CD4-positive, alpha-beta T cell (primary cell): Measurements from ENCODE around the gene BBS10. TPM values are rescaled to one million over a fixed set of nuclear protein-coding genes. Genes with fewer than 3 reads are reported as not detected.

ENCODE experiments used
- ATAC-seq: fragments of 200-7000 bp; cut with Tn5 transposase; one replicate; pipeline ENCODE4 v1.10.0; 2022; ENCODE audit warnings: mild to moderate bottlenecking; ENCODE audit not compliant: poor library complexity
- CTCF ChIA-PET: fragments of 350-600 bp; sonication (Branson Sonifier 250); formaldehyde crosslinking; loops from one replicate; lab custom pipeline; 2021; ENCODE audit warnings: antibody characterized with exemption, inconsistent platforms; lab: Charles Lee
- POLR2A ChIA-PET: fragments of 350-600 bp; sonication (Branson Sonifier 250); formaldehyde crosslinking; loops from one replicate; lab custom pipeline; 2021; ENCODE audit warnings: antibody characterized with exemption, inconsistent platforms; lab: Charles Lee
- DNase-seq, 14 experiments: peaks; one replicate each; pipeline ENCODE4 v3.0.0-alpha.2; 2013 to 2020; ENCODE audit warnings: mixed read lengths in 2 of 14
- H3K27ac ChIP-seq, 2 donors: one replicate each; pipeline versions ENCODE4 v1.5.1 to v1.7.0; 2013; ENCODE audit warnings: low read length in 2 of 2, low read depth in 1 of 2, mild to moderate bottlenecking in 1 of 2
- H3K27me3 ChIP-seq, 2 experiments: 1 replicate in 1 of 2; 2 replicates in 1 of 2; pipeline versions ENCODE4 v1.6.1 to v1.7.0; 2013; ENCODE audit warnings: low read length in 2 of 2, control low read depth in 1 of 2, mild to moderate bottlenecking in 1 of 2, moderate library complexity in 1 of 2; ENCODE audit not compliant: insufficient read depth in 2 of 2, control insufficient read depth in 1 of 2
- H3K36me3 ChIP-seq: one replicate; pipeline ENCODE4 v1.6.1; 2013; ENCODE audit warnings: low read length, control low read depth; ENCODE audit not compliant: insufficient read depth
- H3K4me1 ChIP-seq: one replicate; pipeline ENCODE4 v1.6.1; 2013; ENCODE audit warnings: low read length, control low read depth; ENCODE audit not compliant: insufficient read depth
- H3K4me3 ChIP-seq: one replicate; pipeline ENCODE4 v1.5.1; 2013; ENCODE audit warnings: mild to moderate bottlenecking, low read length, moderate library complexity
- H3K9me3 ChIP-seq, 2 experiments: 1 replicate in 1 of 2; 2 replicates in 1 of 2; pipeline versions ENCODE4 v1.6.1 to v1.7.0; 2013; ENCODE audit warnings: low read length in 2 of 2, mild to moderate bottlenecking in 2 of 2, control low read depth in 1 of 2, moderate library complexity in 1 of 2; ENCODE audit not compliant: control insufficient read depth in 1 of 2, insufficient read depth in 1 of 2
- H3K27ac Mint-ChIP-seq: one replicate; pipeline ENCODE4 v1.8.0; 2020; ENCODE audit warnings: mixed read lengths
- H3K27me3 Mint-ChIP-seq: one replicate; pipeline ENCODE4 v1.8.0; 2021; ENCODE audit warnings: mixed read lengths
- H3K36me3 Mint-ChIP-seq: one replicate; pipeline ENCODE4 v1.8.0; 2021; ENCODE audit warnings: low read depth, mixed read lengths
- H3K4me1 Mint-ChIP-seq: one replicate; pipeline ENCODE4 v1.8.0; 2021; ENCODE audit warnings: low read depth, mixed read lengths
- H3K4me3 Mint-ChIP-seq: one replicate; pipeline ENCODE4 v1.8.0; 2020; ENCODE audit warnings: mild to moderate bottlenecking, mixed read lengths
- H3K9me3 Mint-ChIP-seq: one replicate; pipeline ENCODE4 v1.8.0; 2020; ENCODE audit warnings: mixed read lengths
- intact Hi-C, 2 experiments: fragments of 100-400 bp; cut with DNase I in 1 of 2; cut with micrococcal nuclease in 1 of 2; formaldehyde crosslinking; loops; one replicate each; pipeline versions ENCODE4 v1.15.1 to v1.9.0; 2023 to 2025; cut with DNase I, micrococcal nuclease
- polyA plus RNA-seq, 2 donors: library from polyadenylated mRNA; unstranded; fragments of 120-200 nt; gene quantifications; one replicate each; pipeline ENCODE4 v1.2.1, GENCODE V29; 2013
- total RNA-seq, 174 experiments: library from RNA in 2 of 174; stranded (reverse) in 2 of 174; gene quantifications; one replicate each; pipeline ENCODE4 v1.2.3 and lab custom pipeline; 2021 to 2026
- TF ChIP-seq, protein P1 (sequence below): fragments of 200-600 bp; IDR thresholded peaks from one replicate; pipeline ENCODE4 v1.8.0; 2022; ENCODE audit warnings: antibody characterized with exemption, mild to moderate bottlenecking

BBS10 gene
- total RNA-seq (1 to 10 TPM; 1.4 TPM), total RNA-seq (lab: John Stamatoyannopoulos, UW) (5.6 to 44.0 (median 15.5) reads per million in 172 experiments)
- polyA plus RNA-seq (2013, experiment 1 of 2): 9.3 TPM
- 7.3 TPM for polyA plus RNA-seq (2013, experiment 2 of 2)

DNA sequence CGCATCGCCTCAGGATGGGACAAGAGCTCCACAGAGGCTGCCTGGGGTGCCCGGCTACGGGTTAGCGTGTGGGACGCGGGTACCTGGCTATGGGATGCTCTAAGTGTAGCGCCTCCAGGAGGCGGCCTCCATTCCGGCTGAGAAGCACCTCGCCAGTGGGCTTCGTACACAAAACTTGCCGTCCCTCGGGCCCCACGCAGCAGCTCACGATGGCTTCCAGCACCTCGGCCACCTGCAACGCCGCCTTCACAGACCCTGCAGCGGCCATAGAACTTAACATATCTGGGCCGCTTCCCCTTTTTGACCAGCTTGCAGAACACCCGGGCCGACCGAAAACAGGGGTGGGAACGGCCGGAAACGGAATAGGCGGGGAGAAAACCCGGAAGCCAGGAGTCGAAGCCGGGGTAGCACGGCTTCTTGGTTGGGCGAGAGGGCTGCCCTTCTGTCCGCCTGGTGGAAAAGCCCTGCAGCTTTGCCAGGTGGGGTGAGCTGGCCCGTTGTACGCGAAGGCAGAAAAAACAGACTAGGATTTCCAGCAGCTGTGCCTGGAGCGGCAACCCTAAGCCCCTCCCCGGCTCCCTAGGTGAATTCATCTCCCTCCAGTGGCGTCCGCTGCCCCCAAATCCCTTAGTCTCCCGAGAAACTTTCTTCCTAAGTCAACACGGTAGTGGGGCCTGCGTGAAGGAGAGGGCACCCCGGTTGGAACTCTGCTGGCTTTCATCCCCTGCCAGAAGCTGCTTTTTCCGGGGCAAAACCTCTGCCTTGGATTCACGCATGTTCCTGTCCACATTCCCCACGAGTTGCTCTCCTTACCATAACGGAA lies at the start of gene BBS10:
BBS10 (minus strand) TSS at position 337 of the 823 bp plus-strand sequence; CDS start at position 280, 57 bp downstream.
- peak; percentile 75 to 92 (median 82) for DNase-seq
- intact Hi-C loops: loop anchor here (2.0 to 5.0 kb wide), 5 partner anchors 209 to 836 kb away; partner anchors contain the start of genes KRR1 (in 2 of the 2), NAP1L1 (in 1 of the 2), OSBPL8 (in 1 of the 2) and ZDHHC17 (in 1 of the 2)
- no peaks in the 10 kb centered on the region for H3K27me3 ChIP-seq
- Mint-ChIP-seq H3K27me3 (no peaks in the 10 kb centered on the region), H3K9me3 (no peaks in the 10 kb centered on the region), H3K4me3 (peak within 1 kb of the TSS; percentile 96), H3K4me1 (peaks cover 43% of the 10 kb centered on the region), H3K36me3 (peaks cover 7% of the 10 kb centered on the region), H3K27ac (peak within 1 kb of the TSS; percentile 95)
- peak within 1 kb of the TSS; percentile 77 for H3K27ac ChIP-seq
- peak within 1 kb of the TSS; percentile 81 for H3K4me3 ChIP-seq
- ChIA-PET CTCF (interaction anchor here (1.4 to 1.8 kb wide), 2 partner anchors 9 to 821 kb away, joined by 3 to 7 read pairs; no protein-coding TSS in a partner anchor), POLR2A (interaction anchor here (0.6 to 2.5 kb wide), 20 partner anchors 9 to 1810 kb away, joined by 3 to 15 read pairs (median 4); partner anchors contain the start of genes ATXN7L3B, GLIPR1L2, KRR1 and NAP1L1)
- peak; percentile 96 for ATAC-seq
- H3K36me3 ChIP-seq: no peaks in the 10 kb centered on the region
- H3K9me3 ChIP-seq: no peaks in the 10 kb centered on the region
- H3K4me1 ChIP-seq: peaks cover 15% of the 10 kb centered on the region
- TF ChIP-seq, protein P1, sequence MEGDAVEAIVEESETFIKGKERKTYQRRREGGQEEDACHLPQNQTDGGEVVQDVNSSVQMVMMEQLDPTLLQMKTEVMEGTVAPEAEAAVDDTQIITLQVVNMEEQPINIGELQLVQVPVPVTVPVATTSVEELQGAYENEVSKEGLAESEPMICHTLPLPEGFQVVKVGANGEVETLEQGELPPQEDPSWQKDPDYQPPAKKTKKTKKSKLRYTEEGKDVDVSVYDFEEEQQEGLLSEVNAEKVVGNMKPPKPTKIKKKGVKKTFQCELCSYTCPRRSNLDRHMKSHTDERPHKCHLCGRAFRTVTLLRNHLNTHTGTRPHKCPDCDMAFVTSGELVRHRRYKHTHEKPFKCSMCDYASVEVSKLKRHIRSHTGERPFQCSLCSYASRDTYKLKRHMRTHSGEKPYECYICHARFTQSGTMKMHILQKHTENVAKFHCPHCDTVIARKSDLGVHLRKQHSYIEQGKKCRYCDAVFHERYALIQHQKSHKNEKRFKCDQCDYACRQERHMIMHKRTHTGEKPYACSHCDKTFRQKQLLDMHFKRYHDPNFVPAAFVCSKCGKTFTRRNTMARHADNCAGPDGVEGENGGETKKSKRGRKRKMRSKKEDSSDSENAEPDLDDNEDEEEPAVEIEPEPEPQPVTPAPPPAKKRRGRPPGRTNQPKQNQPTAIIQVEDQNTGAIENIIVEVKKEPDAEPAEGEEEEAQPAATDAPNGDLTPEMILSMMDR: peak; percentile 33

DNA sequence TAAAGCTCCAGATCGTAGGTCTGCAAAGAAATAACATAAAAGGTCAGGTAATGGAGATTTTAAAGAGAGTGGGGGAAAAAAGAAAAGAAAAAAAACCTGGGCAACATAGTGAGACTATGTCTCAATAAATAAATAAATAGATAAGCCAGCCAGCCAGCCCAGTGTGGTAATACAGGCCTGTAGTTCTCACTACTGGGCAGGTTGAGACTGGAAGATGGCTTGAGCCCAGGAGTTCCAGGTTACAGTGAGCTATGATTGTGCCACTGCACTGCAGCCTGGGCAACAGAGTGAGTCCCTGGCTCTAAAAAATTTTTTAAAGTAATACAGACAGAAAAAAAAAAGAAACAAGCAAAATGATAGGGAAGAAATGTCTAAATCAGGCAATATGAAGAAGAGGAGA lies 43.2 kb upstream of the BBS10 start:
- intact Hi-C loops: loop anchor here in 1 of 2 experiments (5.0 kb wide), 1 partner anchor 196 kb away; no protein-coding TSS in a partner anchor
- Histone ChIP-seq H3K27me3 (no peaks in the 10 kb centered on the region), H3K9me3 (no peaks in the 10 kb centered on the region), H3K4me1 (no peaks in the 10 kb centered on the region), H3K4me3 (no peak overlapping the region), H3K36me3 (peaks cover 75% of the 10 kb centered on the region), H3K27ac (no peak overlapping the region)
- TF ChIP-seq, protein P1: no peak
- Mint-ChIP-seq H3K9me3 (no peaks in the 10 kb centered on the region), H3K36me3 (peaks cover 90% of the 10 kb centered on the region), H3K4me3 (no peak overlapping the region), H3K27ac (no peak overlapping the region), H3K27me3 (no peaks in the 10 kb centered on the region), H3K4me1 (no peaks in the 10 kb centered on the region)
- no peak for ATAC-seq
- no peak for DNase-seq
- POLR2A ChIA-PET: no interaction called here
- CTCF ChIA-PET: no interaction called here

DNA sequence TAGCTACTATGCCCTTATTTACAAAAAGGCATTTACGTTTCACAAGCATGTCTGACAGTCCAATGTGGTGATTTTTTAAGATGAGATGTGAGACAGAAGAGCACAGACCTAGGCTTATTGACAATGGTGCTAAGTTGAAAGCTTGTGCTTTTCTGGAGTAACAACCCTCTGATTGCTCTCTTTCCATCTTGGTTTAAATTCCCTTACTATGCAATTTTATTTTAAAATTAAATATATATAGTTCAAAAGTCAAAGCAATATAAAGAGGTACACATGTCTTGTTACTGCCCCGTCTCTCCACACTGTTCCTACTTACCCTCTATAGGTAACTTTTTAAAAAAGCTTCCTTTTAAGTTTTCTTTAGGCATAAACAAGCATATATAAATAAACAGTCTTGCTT lies 39.4 kb upstream of the BBS10 start:
- no peak overlapping the region for H3K4me3 ChIP-seq
- Mint-ChIP-seq H3K4me3 (no peak overlapping the region), H3K27me3 (no peaks in the 10 kb centered on the region), H3K36me3 (peaks cover 95% of the 10 kb centered on the region), H3K9me3 (no peaks in the 10 kb centered on the region), H3K4me1 (no peaks in the 10 kb centered on the region), H3K27ac (no peak overlapping the region)
- intact Hi-C loops: no loop called here
- ATAC-seq (no peak), DNase-seq (no peak)
- H3K9me3 ChIP-seq: no peaks in the 10 kb centered on the region
- ChIA-PET POLR2A (no interaction called here), CTCF (no interaction called here)
- H3K27ac ChIP-seq: no peak overlapping the region
- peaks cover 86% of the 10 kb centered on the region for H3K36me3 ChIP-seq
- TF ChIP-seq, protein P1: no peak
- no peaks in the 10 kb centered on the region for H3K4me1 ChIP-seq
- H3K27me3 ChIP-seq: no peaks in the 10 kb centered on the region
